Right lobe of liver (tissue), 4 donors: ENCODE measurements around the gene ATPAF2.

Experiments
- CTCF ChIP-seq, 4 donors: fragments of 200-600 bp in 3 of 4; fragments of 450-650 bp in 1 of 4; IDR thresholded peaks; one replicate each; pipeline versions ENCODE4 v1.5.1 to v1.8.0; 2016 to 2022; ENCODE audit warnings: antibody characterized with exemption in 4 of 4, mild to moderate bottlenecking in 2 of 4
- POLR2A ChIP-seq: fragments of 450-650 bp; IDR thresholded peaks from one replicate; pipeline ENCODE4 v1.6.1; 2017; ENCODE audit warnings: antibody characterized with exemption, mild to moderate bottlenecking
- donor health status: DM: no; HTN: no; CAD: no.
- donor health status: DM: no; HTN: no; CAD: no.
- donor health status: DM: no; HTN: yes; CAD: no.

GRCh38 chr17:17971431-17972125 lies 67.4 kb downstream of the ATPAF2 start:
- no peak for TF ChIP-seq POLR2A
- TF ChIP-seq CTCF (IDR thresholded peaks at IDR 0.05): no peak
